ENCODE results near the gene VPS13D.

Gene VPS13D

DNA sequence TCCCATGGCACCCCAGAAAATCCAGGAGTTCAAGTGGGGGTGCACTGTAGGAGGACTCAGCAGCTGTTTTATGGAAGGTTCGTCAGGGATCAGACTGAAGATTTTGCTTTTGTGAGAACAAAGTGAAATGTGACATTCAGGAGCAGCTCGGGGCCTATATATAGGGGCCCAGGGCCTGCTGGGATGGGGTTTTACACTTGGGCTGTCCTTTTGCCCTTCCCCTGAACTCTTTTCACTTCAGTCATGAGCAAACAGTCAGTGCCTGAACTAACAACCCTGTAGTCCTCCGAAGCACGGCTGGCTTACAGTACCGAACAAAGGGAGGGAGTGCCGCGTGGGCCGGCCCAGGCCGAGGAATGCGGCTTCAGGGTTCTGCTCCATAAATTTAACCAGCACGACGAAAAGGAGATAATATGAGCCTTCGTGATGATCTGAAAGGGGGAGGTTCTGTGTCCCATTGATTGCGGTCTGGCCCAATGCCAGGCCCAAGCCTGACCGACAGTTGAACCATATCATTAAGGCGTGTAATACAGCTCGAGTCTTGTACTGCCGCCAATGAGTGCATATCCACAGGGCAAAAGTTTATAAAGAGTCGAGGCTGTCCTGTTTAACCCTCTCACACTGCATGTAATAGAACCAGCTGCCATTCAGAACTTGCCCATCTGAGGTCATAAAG is 248.2 kb downstream of the VPS13D start:
- DNase-seq, result no peak

DNA sequence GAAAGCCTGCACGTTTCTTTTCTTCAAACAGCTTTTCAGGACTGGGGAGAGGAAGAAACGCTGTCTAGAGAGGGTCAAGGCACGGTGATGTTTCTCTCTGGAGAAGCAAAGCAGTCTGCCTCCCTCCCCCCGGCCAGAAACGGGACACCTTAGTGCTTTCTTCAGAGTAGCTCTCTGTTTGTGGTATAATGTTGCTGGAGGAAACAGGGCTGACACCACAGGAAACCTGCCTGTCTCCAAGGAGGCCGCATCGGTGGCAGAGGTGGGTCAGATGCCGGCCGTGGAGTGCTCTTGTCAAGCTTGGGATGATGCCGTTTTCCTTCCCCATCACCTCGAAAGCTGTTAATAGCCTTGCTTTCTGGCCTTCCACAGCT is 248.8 kb downstream of the VPS13D start:
- no peak for DNase-seq

DNA sequence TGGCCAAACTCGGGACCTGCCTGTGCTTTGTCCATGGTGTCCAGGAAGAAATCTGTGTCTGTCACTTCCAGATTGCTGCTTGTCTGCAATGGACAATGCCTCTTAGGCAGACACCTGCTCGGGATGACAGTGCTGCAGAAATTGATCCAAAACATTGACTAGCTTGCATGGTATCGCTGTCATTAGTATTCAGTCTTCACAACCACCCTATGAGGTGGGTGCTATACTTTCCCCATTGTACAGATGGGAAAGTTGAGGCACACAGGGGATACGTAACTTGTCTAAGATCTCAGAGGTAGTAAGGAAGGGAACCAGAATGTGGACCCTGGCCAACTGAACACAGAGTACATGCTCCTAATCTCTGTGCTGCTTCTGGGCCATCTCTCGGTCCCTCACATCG is 249.5 kb downstream of the VPS13D start:
- DNase-seq, result no peak

DNA sequence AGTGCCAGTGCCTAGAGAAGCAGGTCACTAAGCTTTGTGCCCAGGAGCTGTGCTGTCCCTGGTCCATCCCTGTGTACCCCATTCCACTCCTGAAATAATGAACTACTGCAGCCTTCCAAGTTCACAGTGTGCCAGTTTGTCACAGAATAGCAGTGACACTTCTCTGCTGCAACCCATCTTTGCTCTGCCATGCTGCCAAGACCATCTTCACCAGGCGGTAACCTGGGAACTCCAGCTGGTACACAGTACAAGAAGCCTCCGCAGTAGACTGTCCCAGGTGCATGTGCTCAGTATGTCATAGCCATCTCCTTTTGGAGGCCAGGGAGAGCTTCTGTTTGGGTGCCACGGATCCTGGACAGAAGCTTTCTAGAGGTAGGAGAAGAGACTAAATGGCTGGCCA is 250.2 kb downstream of the VPS13D start:
- no peak for DNase-seq

DNA sequence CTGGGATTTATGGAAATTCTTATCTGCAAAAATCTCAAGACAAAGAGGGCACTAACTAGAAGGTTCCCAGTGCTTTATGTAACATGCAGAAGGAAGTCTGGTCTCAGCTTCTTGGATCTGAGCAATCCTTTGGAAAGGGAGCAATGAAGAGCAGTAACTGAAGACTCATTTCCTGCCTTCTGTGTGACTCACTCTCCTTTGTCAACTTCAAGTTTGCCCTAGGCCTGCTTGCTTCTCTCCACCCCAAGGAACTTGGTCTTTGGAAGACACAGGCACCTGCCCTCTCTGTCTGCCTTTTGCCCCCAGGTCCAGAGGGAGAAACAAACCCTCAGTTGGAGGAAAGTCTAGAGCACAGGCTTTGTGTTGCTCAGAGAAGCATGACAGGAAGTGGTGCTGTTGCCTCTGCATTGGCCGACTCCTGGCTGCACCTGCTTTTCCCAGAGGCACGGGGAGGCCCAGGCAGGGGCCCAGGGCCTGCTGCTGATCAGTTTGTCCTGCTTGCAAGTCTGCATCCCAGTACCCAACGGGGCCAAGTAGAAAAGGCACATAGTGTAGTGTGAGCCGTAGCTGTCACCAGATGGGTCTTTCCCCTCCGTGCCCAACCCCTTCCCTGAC is 251.0 kb downstream of the VPS13D start:
- no peak for DNase-seq

DNA sequence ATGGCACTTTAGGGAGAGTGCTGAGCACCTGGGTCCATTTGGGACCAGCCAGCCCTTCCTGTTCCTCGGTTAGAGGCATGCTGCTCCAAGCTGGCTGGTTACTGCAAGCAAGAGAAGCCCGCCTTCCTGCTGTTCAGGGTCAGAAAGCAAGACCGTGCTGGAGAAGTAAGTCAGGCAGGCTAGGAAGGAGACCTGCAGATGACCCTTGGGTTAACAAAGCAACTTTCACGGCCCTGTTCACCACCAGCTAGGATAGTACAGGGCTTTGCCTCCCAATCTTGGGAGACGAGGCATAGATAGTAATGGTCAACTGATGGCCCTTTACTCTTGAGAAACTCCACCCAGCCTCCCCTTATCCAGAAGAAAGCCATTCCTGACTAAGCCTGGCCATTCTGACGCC is 252.1 kb downstream of the VPS13D start:
- no peak for DNase-seq

DNA sequence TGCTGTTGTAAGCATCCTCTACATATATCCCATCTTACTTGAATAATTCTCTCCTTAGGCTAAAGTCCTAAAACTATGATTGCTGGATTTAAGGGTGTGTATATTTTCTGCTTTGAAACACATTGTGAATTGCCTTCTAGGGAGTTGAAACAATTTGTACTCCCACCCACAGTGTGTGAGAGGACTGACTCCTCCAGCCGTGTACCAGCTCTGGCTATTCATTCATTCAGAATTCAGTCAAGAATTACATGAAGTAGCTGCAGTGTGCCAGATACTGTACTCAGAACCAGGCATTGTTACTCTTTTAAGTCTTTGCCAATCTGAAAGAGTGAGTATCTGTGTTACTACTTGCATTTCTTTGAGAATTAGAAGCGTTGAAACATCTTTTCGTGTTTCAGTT is 253.2 kb downstream of the VPS13D start:
- no peak for DNase-seq

DNA sequence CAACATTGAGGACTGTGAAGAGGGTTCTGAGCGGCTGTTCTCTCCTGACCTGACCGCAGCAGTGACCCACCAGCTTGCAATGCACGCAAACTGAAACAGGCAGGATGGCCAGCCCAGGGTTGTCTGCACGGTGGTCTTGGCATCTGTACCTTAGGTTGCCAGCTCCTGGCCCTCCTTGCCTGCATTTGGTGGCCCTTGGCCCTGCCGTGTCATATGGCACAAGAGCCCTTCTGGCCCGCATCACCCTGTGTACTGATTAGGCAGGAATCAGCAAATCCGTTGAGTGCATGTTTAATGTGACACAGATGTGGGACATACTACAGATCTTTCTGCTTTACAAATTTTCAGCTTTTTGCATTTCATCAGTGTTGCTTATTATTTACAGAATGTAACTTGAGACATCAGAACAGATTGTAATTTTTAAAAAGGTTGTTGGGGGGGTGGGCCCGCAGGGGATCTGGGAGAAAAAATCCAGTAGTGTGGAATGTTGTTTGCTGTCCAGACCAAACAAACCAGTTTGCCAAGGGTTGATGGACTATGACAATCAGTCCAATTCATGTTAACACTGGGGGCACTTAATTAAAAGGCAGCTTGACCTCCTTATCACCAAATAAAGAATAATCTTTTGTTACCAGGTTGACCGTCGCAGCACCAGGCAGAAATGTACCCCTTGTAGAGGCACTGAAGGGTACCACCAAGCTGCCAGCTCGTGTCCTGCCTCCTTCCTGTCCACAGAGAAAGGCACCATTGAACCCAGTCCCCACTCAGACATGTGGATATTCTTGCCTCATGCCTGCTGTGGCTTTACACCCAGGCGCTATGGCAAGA is 255.6 kb downstream of the VPS13D start:
- DNase-seq, result no peak

DNA sequence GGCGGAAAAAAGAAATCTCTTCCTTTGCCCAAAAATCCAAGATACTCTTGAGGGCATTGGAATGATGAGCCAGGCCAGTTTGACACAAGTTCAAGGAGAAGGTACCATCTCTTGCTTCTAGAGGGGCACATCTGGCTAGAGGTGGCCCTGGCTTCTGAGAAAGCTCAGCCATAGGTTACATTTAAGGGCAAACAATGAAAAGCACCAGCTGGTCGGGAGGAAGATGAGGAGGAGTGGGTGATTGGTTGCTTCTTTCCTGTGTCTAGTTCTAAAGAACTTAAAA is 256.2 kb downstream of the VPS13D start:
- no peak for DNase-seq

DNA sequence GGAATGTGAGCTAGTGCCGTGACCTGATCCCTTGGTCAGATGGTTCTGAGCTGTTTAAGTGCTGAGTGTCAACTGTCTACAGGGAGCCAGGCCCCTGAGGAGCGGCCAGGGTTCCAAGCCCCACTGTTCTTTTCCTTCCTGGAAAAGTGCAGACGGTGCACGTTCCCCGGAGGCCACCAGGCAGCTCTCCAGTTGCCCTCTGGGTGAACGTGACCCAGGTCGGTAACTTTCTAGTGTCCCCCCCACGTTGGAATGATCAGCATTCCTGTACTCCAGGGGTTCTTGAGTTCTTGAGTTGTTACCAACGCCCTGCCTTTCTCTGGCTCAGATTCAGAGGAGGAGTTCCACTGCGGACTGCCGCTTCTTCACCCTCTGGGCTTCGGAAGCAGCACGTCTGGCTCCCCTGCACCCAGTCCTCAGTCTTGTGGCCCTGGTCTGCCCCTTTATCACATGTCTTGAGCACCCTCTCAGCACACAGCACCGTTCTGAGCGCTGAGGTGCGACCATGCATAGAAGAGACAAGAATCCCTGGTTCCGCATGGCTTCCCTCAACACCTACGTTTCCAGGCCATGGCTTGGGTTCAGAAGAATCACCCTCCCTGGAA is 256.7 kb downstream of the VPS13D start:
- no peak for DNase-seq

DNA sequence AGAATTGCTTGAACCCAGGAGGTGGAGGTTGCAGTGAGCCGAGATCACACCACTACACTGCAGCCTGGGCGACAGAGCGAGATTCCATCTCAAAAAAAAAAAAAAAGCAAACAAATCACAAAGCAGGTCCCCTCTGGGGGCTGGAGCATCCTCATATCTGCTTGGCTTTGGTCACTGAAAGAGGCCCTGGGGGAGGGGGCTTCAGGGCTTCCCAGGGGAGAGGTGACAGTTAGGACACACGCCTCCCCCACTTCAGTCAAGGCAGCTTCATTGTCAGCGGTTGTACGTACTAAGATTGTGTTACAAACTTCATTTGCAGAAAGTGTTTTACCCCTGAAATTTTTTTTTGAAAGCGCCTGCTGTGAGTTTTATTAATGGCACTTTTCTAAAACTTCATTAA is 257.7 kb downstream of the VPS13D start:
- no peak for DNase-seq

DNA sequence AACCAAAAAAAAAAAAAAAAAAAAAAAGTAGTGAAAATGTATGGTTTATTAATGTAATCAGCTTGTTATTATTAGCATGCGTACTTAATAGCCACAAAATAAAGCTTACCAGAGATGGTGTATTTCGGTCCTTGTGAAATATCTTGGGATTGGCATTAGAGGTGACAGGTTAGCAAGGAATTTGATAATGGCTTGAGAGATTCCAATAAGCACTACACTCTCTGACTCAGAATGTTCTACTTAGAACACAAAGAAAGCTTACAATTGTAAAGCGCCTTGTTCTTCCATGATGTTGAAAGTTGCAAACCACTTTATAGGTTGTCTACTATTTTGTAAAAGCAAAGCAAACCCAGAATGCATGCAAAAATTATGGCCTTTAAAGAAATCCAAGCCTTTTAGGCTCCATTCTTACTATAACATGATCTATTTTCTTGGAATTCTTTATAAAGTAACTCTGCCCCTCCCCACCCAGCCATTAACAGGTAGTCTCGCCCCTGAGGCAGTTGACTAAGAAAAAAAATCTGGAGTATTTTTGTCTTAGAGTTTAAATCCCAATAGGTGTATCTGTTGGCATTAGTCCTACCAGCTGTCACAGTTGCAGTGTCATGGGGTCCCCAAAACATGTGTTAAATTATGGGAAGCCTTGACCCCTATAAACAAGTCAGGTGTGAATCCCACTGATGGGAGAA is 259.0 kb downstream of the VPS13D start:
- DNase-seq, result no peak

DNA sequence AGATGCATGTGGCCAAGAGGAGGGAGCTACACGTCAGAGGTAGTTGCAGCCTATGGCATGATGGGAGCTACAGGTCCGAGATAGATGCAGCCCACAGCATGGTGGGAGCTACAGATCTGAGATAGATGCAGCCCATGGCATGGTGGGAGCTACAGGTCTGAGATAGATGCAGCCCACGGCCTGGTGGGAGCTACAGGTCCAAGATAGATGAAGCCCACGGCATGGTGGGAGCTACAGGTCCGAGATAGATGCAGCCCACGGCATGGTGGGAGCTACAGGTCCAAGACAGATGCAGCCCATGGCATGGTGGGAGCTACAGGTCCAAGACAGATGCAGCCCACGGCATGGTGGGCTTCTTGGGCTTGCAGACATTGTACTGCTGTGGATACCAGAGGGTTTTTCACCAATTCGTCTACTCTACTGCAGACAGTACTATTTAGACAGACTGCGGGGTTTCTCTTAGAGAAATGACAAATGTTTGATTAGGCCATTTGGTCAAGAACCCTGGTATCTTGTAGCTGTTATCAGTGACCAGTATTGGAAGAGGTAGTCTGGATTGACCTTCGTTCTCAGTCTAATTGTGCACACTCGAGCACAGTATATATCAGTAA is 260.8 kb downstream of the VPS13D start:
- no peak for DNase-seq

DNA sequence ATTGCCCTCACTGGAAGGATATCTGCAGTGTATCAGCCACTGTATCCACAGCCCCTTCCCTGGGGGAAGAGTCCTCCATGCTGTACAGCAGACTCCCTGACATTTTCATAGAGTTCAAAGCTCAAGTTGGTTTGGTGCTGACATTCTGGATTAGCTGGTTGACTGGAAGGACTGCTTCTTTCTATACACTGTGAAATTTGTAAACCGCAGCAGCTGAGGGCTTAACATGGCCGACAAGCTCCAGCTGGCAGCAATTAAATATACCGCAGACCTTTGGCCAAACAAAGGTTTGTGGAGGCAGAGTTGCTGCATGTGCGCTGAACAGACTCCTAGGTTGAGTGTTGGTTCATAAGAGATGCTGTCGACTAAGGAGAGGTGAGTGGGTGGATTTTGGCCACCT is 261.8 kb downstream of the VPS13D start:
- DNase-seq, result no peak

DNA sequence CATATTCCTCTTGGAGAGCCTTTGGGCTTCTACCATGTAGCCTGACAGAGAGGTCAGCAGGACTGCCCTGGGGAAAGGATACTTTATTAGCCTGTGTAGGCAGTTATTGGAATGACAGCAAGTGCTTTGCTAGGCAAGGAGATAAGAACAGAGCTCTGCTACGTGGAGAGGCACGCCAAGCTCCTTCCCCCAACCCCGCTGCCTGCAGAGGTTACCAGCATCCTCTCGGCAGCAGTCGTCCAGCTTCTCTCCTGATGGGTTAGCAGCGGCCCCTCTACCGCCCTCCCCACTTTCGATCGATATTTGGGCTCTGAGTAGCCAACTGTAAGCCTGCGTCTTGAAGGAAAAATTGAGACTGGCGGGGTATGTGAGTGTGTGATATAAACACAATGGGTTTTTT is 265.9 kb downstream of the VPS13D start:
- no peak for DNase-seq

DNA sequence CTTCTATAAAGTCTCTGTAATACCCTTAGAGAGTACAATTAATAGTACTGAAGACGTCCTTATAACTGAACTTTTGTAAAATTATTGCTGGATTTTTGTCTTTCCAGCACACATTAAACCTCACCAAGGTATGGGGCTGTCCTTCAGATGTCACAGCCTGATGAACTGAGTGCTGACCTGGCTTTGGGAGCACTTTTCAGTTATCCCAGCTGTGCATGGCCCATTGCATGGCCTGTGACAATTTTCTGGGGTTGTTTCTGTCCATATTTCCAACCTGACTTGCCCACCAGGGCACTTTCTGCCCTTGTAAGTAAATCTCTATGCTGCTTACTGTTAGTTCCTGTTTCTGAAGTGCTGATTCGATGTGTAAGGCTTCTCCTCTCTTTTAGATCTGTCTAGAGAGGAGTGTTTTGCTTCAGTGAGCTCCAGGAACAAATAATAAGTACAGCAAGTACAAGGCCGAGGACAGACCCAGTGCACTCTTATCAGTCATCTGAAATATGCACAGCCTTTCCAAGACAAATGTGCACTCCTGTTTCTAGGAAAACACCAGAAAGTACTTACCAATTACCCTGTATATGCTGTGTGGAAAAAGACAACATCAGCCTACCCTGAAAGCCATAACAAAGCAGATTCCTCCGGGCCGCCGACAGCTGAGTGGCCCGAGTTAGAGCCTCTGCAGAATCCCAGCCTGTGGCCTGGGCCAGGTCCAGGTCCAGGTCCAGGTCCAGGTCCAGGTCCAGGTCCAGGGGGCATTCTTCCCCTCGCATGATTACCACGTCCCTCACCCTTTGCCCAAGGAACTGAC is 266.5 kb downstream of the VPS13D start:
- no peak for DNase-seq

DNA sequence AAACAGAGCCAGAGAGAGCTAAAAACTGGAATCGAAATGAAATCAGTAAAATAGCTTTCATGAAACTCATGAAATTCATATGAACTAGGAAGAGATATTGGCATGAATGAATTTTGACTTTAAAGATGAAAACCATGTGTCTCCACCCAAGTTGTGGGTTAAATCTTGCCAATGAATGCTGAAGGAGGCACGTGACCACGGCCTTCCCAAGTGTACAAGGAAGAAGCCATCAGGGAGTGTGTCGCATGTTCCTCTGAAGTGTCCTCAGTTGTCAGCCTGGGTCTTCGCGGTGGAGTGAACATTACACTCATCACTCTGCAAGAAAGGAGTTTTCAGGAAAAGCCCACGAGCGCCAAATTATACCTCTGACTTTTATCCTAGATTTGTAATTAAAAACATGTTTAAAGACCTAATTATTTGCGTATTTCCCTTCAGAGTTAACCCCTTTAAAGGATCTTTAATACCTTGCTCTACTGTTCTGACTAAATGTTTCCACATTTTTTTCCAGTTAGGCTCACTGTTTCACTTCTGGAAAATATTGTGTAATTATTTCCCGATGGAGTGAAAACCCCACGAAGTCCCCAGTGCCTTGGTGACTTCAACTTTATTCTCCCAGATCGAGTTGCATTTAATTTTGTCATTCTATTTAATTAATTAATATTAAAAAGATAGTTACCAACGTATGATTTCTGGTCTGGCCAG is 269.9 kb downstream of the VPS13D start:
- DNase-seq, result no peak

DNA sequence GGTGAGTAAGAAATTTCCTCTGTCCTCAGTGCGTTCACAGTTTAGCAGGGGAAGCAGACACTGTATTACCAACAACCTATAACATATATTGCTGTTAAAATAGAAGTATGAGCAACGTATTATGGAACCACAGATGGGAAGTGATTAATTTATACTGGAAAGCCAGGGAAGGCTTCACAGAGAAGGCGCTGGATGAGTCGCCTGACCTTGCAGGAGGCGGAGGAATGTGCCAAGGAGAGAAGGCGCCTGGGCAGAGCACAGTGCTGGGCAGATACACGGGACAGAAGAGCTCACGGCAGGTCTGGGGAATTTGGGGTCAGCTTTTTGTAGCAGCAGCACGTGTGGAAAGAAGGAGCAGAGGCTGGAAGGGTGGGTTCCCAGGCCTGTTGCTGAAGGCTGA is 271.8 kb downstream of the VPS13D start:
- no peak for DNase-seq

DNA sequence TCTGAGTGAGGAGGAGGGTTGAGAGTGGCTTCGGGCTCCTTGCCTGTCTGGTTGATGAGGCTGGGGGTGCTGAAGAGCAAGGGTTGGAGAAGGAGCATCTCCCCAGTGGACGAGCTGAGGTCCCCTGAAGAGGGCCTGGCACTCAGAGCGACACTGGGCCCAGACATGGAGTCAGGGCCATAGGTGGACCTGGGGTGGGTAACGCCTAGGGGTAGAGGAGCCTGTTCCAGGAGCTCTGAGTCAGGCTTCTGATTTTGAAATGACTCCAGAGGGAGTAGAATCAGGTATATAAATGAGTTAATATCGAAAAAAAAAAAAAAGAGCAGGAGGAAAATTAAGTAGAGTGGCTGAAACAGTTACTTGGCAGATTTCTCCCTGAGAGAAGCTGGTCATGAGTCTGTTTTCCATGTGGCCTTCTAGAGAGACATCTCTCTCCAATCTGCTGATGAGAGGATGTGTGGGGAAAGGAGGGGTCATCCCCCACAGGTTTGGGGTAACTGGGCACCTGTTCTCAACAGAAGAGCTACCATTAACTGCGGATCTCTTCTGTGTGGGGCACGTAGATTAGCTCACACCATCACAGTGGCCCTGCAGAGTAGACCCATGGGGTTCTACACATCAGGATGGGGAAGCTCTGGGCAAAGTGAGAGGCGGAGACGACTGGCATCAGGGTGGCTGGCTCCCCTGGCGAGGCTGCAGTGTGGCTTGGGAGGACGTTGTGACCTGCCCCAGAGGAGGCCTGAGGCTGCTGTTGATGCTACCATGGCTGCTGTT is 272.7 kb downstream of the VPS13D start:
- DNase-seq, result no peak

DNA sequence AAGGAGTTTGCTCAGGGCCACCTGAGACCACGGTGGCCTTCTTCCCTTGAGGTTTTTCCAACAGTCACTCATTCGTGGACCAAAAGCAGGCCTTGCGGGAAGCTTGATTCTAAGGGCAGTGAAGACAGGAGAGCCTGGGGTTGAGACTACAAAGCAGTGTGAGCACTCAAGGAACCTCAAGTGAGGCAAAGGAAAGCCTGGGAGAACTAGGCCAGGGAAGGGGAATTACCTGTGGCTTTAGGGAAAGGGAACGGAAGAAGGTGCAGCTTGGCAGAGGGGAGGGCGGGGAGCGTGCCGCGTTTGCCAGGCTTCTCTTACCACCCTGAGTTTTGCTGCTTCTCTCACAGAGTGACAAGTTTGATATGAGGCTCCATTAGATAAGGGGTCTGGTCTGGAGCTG is 273.9 kb downstream of the VPS13D start:
- DNase-seq, result no peak

DNA sequence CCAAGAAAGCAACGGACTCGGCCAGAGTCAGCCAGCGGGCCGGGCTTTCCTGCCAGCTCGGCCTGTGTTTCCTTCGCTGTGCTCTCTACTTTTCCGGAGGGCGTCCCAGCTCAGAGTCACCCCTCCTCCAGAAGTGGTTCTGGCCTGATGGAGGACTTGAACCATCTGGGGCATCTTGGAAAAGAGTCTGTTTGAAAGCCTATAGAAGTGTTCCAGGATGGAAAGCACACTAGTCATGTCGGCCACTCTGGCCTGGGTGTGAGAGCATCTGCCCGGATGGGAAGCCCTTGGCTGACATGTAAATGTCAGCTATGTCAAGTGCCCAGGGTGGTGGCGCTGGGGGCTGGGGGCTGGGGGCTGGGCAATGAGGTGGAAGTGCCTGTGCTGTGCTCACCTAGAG is 274.8 kb downstream of the VPS13D start:
- DNase-seq, result no peak

Measured in activated CD4-positive, alpha-beta T cell treated with anti-CD3 and anti-CD28 coated beads, Interleukin-2, amount 50 U/mL, for 4 hours (primary cell).